ENCODE measurements around the gene MYCBPAP.

Gene MYCBPAP

GRCh38 chr17:50480854-50481490, 27.3 kb upstream of the MYCBPAP start:
- no peaks in the 10 kb centered on the region for H3K27me3 ChIP-seq (replicated peaks; ENCODE audit: control insufficient read depth, insufficient read depth, low read length)
- H3K4me1 ChIP-seq (ENCODE audit: control insufficient read depth, insufficient read depth, low read length): peaks cover 52% of the 10 kb centered on the region
- H3K9ac ChIP-seq (ENCODE audit: low read length): no peak overlapping the region
- no peak for DNase-seq (ENCODE audit: low read depth)
- H3K9me3 ChIP-seq (ENCODE audit: control insufficient read depth, low read length): no peaks in the 10 kb centered on the region
- no peak overlapping the region for H3K4me3 ChIP-seq (ENCODE audit: low read length)
- H3K36me3 ChIP-seq (ENCODE audit: control insufficient read depth, insufficient read depth, low read length, severe bottlenecking): peaks cover 31% of the 10 kb centered on the region

- peaks cover 35% of the 10 kb centered on the region for H3K36me3 ChIP-seq (ENCODE audit: control insufficient read depth, insufficient read depth, low read length, severe bottlenecking)
- DNase-seq (ENCODE audit: low read depth): no peak
- no peaks in the 10 kb centered on the region for H3K9me3 ChIP-seq (ENCODE audit: control insufficient read depth, low read length)
- H3K4me1 ChIP-seq (ENCODE audit: control insufficient read depth, insufficient read depth, low read length): peaks cover 52% of the 10 kb centered on the region
- H3K4me3 ChIP-seq (ENCODE audit: low read length): no peak overlapping the region
- H3K9ac ChIP-seq (ENCODE audit: low read length): peak overlapping the region; percentile 36
- no peaks in the 10 kb centered on the region for H3K27me3 ChIP-seq (replicated peaks; ENCODE audit: control insufficient read depth, insufficient read depth, low read length)
These were observed 26.6 kb upstream of the MYCBPAP start for GRCh38 chr17:50481648-50482047.

- Histone ChIP-seq H3K36me3 (ENCODE audit: control insufficient read depth, insufficient read depth, low read length, severe bottlenecking) (peaks cover 39% of the 10 kb centered on the region), H3K27me3 (replicated peaks; ENCODE audit: control insufficient read depth, insufficient read depth, low read length) (no peaks in the 10 kb centered on the region), H3K9ac (ENCODE audit: low read length) (peak overlapping the region; percentile 36), H3K4me3 (ENCODE audit: low read length) (no peak overlapping the region), H3K4me1 (ENCODE audit: control insufficient read depth, insufficient read depth, low read length) (peaks cover 52% of the 10 kb centered on the region), H3K9me3 (ENCODE audit: control insufficient read depth, low read length) (no peaks in the 10 kb centered on the region)
- DNase-seq (ENCODE audit: low read depth): no peak
These were observed 26.1 kb upstream of the MYCBPAP start for GRCh38 chr17:50482110-50482509.

- Histone ChIP-seq H3K4me1 (ENCODE audit: control insufficient read depth, insufficient read depth, low read length) (peaks cover 50% of the 10 kb centered on the region), H3K9me3 (ENCODE audit: control insufficient read depth, low read length) (no peaks in the 10 kb centered on the region), H3K4me3 (ENCODE audit: low read length) (peak overlapping the region; percentile 35), H3K9ac (ENCODE audit: low read length) (peak overlapping the region; percentile 57), H3K36me3 (ENCODE audit: control insufficient read depth, insufficient read depth, low read length, severe bottlenecking) (peaks cover 43% of the 10 kb centered on the region), H3K27me3 (replicated peaks; ENCODE audit: control insufficient read depth, insufficient read depth, low read length) (no peaks in the 10 kb centered on the region)
- DNase-seq (ENCODE audit: low read depth): peak; percentile 97
These were observed 25.7 kb upstream of the MYCBPAP start for GRCh38 chr17:50482516-50482915.

- Histone ChIP-seq H3K27me3 (replicated peaks; ENCODE audit: control insufficient read depth, insufficient read depth, low read length) (no peaks in the 10 kb centered on the region), H3K4me1 (ENCODE audit: control insufficient read depth, insufficient read depth, low read length) (peaks cover 42% of the 10 kb centered on the region), H3K4me3 (ENCODE audit: low read length) (no peak overlapping the region), H3K36me3 (ENCODE audit: control insufficient read depth, insufficient read depth, low read length, severe bottlenecking) (peaks cover 44% of the 10 kb centered on the region), H3K9me3 (ENCODE audit: control insufficient read depth, low read length) (no peaks in the 10 kb centered on the region), H3K9ac (ENCODE audit: low read length) (peak overlapping the region; percentile 57)
- no peak for DNase-seq (ENCODE audit: low read depth)
These were observed 25.0 kb upstream of the MYCBPAP start for GRCh38 chr17:50483266-50483665.

GRCh38 chr17:50484386-50485155, 23.7 kb upstream of the MYCBPAP start:
- H3K27me3 ChIP-seq (replicated peaks; ENCODE audit: control insufficient read depth, insufficient read depth, low read length): no peaks in the 10 kb centered on the region
- peaks cover 39% of the 10 kb centered on the region for H3K4me1 ChIP-seq (ENCODE audit: control insufficient read depth, insufficient read depth, low read length)
- H3K36me3 ChIP-seq (ENCODE audit: control insufficient read depth, insufficient read depth, low read length, severe bottlenecking): peaks cover 44% of the 10 kb centered on the region
- no peaks in the 10 kb centered on the region for H3K9me3 ChIP-seq (ENCODE audit: control insufficient read depth, low read length)
- no peak for DNase-seq (ENCODE audit: low read depth)
- H3K9ac ChIP-seq (ENCODE audit: low read length): peak overlapping the region; percentile 57
- H3K4me3 ChIP-seq (ENCODE audit: low read length): no peak overlapping the region

GRCh38 chr17:50487213-50488096, 20.8 kb upstream of the MYCBPAP start:
- H3K9ac ChIP-seq (ENCODE audit: low read length): no peak overlapping the region
- H3K27me3 ChIP-seq (replicated peaks; ENCODE audit: control insufficient read depth, insufficient read depth, low read length): no peaks in the 10 kb centered on the region
- H3K36me3 ChIP-seq (ENCODE audit: control insufficient read depth, insufficient read depth, low read length, severe bottlenecking): peaks cover 40% of the 10 kb centered on the region
- no peak overlapping the region for H3K4me3 ChIP-seq (ENCODE audit: low read length)
- H3K4me1 ChIP-seq (ENCODE audit: control insufficient read depth, insufficient read depth, low read length): peaks cover 38% of the 10 kb centered on the region
- DNase-seq (ENCODE audit: low read depth): no peak
- H3K9me3 ChIP-seq (ENCODE audit: control insufficient read depth, low read length): no peaks in the 10 kb centered on the region

GRCh38 chr17:50488880-50489279, 19.4 kb upstream of the MYCBPAP start:
- Histone ChIP-seq H3K27me3 (replicated peaks; ENCODE audit: control insufficient read depth, insufficient read depth, low read length) (no peaks in the 10 kb centered on the region), H3K36me3 (ENCODE audit: control insufficient read depth, insufficient read depth, low read length, severe bottlenecking) (peaks cover 33% of the 10 kb centered on the region), H3K9me3 (ENCODE audit: control insufficient read depth, low read length) (no peaks in the 10 kb centered on the region), H3K4me1 (ENCODE audit: control insufficient read depth, insufficient read depth, low read length) (peaks cover 25% of the 10 kb centered on the region), H3K9ac (ENCODE audit: low read length) (no peak overlapping the region), H3K4me3 (ENCODE audit: low read length) (no peak overlapping the region)
- DNase-seq (ENCODE audit: low read depth): no peak

- Histone ChIP-seq H3K4me3 (ENCODE audit: low read length) (no peak overlapping the region), H3K4me1 (ENCODE audit: control insufficient read depth, insufficient read depth, low read length) (peaks cover 14% of the 10 kb centered on the region), H3K9ac (ENCODE audit: low read length) (no peak overlapping the region), H3K27me3 (replicated peaks; ENCODE audit: control insufficient read depth, insufficient read depth, low read length) (no peaks in the 10 kb centered on the region), H3K9me3 (ENCODE audit: control insufficient read depth, low read length) (no peaks in the 10 kb centered on the region), H3K36me3 (ENCODE audit: control insufficient read depth, insufficient read depth, low read length, severe bottlenecking) (peaks cover 8% of the 10 kb centered on the region)
- no peak for DNase-seq (ENCODE audit: low read depth)
These were observed 16.7 kb upstream of the MYCBPAP start for GRCh38 chr17:50491505-50491904.

GRCh38 chr17:50492214-50492613, 16.0 kb upstream of the MYCBPAP start:
- Histone ChIP-seq H3K27me3 (replicated peaks; ENCODE audit: control insufficient read depth, insufficient read depth, low read length) (no peaks in the 10 kb centered on the region), H3K4me3 (ENCODE audit: low read length) (no peak overlapping the region), H3K36me3 (ENCODE audit: control insufficient read depth, insufficient read depth, low read length, severe bottlenecking) (peaks cover 4% of the 10 kb centered on the region), H3K9ac (ENCODE audit: low read length) (no peak overlapping the region), H3K9me3 (ENCODE audit: control insufficient read depth, low read length) (no peaks in the 10 kb centered on the region), H3K4me1 (ENCODE audit: control insufficient read depth, insufficient read depth, low read length) (peaks cover 14% of the 10 kb centered on the region)
- DNase-seq (ENCODE audit: low read depth): no peak

GRCh38 chr17:50493744-50494143, 14.5 kb upstream of the MYCBPAP start:
- Histone ChIP-seq H3K9me3 (ENCODE audit: control insufficient read depth, low read length) (no peaks in the 10 kb centered on the region), H3K4me3 (ENCODE audit: low read length) (no peak overlapping the region), H3K27me3 (replicated peaks; ENCODE audit: control insufficient read depth, insufficient read depth, low read length) (no peaks in the 10 kb centered on the region), H3K9ac (ENCODE audit: low read length) (no peak overlapping the region), H3K36me3 (ENCODE audit: control insufficient read depth, insufficient read depth, low read length, severe bottlenecking) (no peaks in the 10 kb centered on the region), H3K4me1 (ENCODE audit: control insufficient read depth, insufficient read depth, low read length) (peaks cover 14% of the 10 kb centered on the region)
- no peak for DNase-seq (ENCODE audit: low read depth)
